Kidney capillary endothelial cell (primary cell): Measurements from ENCODE around the gene TREX2.

Experiments used
- DNase-seq: peaks from one replicate; pipeline ENCODE4 v3.0.0-alpha.2; 2018; ENCODE audit warnings: low spot score

The TREX2 gene

DNA sequence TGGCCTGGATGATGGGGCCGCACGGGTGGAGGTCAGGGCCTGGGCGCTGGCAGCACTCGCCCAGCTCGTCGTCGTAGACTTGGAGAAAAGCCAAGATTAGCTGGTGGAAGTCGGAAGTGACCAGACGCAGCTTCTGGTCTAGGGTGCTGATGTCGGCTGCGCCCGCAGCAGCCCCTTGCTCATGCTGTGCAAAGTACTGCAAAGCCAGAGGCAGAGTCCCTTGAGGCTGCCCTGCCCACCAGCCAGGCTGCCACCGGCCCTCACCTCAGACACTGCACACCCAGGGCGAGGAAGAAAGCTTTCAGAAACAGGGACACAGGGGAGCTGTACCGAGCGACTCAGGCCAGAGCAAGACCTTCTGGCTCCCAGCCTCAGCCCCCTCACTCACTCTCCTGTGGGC is 9.7 kb upstream of the TREX2 start:
- DNase-seq: no peak

DNA sequence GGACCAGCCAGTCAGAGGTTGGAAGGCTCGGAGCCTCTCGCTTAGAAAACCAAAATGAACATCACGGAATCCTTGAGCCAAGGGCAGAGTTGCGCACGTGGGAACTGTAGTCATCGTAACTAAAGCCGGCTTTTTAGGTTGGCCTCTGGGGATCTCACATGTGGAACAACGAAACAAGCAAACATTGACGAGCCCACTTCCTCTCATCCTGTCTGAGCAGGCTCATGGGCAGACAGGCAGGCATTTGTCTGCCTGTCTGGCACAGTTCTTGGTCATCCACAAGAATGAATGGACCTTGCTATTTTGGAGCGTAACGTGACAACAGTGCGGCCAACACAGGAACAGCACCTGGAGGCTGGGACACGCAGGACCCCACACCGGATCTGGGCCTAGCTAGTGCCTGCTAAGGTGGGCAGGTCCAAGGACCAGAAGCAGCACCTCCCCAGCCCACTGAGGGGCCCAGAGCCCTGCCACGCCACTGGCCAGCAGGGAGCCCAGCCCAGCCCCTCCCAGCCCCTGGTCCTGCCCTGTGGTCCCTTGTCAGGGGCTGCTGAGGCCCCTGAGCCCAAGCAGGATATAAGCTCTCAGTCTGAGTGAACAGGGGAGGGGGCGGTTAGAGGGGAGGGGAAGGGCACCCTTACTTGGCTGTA is 9.2 kb upstream of the TREX2 start:
- DNase-seq: no peak

DNA sequence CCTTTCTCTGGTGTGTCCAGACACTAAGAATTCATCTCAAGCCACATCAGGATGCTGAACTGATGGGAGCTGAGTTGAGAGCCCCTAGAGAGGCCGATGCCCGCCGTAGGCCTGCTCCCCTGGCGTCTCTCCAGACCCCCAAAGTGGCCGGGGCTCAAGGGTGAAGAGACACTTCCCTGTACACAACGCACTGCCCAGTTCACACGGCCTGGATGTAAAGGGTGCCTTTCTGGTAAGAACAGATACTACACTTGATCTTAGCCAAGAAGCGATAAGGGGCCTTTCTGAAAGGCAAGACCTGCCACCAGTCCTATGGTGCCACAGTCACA is 5.1 kb upstream of the TREX2 start:
- DNase-seq: no peak

DNA sequence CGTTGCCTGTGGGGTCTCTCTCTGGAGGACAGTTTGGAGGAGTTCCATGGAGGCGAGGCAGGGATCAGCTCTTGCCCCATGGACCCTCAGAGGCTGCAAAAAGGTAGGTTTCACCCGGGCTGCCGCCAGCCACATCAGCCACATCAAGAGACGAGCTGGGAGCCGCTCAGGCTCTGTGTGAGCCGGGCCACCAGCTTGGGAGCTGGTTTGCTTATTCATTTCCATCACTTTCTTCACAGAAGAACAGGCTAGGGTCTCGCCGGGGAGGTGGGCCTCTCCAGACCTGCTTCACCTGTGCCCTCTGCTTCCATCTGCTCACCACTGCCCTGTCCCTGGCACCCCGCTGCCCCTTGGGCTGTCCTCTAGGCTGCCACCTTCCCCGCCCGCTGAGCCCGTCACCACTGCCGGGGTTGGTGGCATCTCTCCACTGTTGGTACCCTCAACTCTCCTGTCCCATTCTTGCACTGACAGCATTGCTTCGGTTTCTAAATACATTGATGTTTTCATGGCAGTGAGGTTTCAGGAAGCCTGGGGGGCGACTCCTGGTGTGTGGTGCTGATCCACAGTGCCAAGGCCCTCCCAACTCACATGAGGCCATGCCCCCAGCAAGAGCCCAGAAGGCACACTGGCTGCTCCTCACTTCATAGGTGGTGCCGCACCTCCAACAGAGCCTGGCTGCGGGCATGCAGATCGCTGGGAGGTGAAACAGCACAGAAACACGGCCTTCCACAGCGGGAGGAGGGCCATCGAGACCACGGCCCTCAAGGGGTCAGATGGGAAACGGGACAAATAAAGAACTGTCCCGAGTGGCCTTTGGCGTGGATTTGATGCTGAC is 4.5 kb upstream of the TREX2 start:
- DNase-seq: no peak

DNA sequence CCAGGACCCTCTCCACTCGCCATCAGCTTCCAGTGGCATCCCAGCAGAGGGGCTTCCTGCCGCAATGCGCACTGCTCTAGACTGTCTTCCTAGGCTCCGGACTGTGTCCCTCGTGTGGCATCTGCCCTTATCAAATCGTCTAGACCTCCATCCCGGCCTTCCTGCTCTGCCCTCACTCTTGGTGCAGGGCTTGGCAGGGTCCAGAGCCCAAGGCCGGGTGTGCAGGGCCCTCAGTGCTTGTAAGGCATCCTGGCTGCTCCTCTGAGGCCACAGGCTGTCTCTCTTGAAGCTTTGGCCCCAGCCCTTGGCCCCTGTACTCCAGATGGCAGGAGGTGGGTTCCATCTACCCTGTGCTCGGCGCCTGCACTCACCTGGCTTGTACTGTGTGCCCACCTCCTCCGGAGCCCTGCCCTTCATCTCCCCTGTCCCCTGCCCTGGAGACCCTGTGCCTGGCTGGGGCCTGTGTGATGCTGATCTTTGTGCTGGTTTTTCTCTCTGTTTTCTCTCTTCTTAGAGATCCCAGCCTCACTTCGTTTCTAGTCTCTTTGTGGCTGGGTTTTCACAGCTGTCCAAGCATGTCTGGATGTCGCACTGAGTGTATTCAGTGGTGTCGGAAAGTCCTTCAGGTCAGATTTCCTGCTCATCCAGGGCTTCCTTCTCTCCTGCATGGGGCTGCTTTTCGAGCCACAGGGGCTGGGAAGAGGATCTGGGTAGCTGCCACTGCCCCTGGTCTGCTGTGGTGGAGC is 3.7 kb upstream of the TREX2 start:
- DNase-seq: no peak

DNA sequence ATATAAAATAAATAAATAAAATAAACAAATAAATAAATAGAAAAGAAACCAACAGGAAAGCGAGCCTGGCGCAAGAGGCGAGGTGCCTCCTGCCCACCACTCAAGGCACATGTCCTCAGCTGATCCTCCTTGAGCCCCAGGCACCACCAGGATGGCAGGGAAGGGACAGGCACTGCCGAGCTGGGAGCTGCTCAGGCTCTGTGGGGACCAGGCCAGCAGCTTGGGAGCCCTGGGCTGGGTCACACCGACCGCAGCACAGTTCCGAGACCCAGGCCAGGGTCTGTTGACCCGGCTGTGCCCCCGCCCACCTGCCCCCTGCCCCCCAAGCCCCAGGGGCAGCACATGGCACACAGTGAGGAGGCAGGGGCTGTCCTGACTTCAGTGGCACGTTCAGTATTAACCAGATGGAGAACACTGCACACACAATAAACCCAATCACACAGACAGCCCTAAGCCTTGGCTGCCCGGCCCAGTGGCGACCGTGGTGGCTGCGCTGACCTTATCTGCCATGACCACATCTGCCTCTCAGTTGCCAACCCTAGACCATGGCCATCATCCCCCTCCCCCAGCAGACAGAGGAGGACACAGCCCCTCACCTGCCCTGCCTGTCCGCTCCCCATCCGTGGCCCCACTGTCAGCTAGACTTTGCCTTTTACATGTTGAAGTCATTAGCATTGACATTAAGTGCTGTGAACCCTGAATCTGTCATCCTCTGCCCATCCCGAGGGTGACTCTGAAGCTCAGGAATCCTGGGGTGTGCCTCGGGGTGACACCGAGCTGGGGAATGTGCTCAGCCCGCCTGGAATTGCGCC is 2.9 kb upstream of the TREX2 start:
- DNase-seq: no peak

DNA sequence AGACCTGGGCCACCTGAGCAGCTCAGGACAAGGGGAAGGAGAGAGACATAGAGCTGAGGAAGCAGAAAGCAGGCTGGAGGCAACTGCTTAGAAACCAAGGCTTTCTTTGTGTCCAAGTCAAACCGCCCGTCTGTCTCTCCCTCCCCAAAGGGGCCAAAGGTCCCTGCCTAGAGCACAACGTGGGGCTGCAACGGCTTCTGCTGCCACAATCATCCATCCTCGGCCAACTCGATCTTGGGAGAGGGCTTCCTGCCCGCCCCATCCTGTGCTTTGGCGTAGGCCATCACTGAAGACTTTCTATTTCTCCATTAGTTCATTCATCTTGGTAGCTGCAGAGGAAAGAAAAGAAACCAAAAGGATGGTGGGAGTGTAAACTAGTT is 1.7 kb upstream of the TREX2 start:
- DNase-seq: no peak

DNA sequence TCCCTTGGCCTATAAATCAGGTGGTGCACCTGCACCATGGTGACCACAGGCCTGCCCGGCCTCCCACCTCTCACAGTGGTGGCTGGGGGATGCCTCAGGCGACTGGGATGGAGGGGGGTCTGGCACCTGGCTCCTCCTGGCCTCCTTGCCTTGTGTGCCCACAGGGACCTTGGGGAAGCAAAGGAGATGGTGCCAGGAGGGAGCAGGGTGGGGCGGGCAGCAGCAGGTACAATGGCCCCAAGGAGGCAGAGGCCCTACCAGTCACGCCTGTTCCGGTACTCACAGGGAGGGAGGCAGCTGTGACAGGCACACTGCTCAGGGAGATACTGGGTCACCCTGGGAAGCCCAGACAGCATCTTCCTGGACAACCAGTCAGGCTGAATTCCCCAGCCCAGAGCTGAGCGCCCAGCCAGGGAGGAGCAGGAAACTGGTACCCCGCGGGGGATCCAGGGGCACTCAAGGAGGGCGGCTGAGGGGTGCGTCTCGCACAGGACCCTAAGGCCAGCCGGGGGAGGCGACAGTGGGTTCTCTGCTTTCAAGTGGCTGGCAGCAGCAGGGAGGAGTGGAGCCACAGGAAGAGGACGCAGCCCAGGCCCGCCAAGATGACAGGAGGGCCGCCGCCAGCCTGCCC is 1.2 kb upstream of the TREX2 start:
- DNase-seq: no peak

DNA sequence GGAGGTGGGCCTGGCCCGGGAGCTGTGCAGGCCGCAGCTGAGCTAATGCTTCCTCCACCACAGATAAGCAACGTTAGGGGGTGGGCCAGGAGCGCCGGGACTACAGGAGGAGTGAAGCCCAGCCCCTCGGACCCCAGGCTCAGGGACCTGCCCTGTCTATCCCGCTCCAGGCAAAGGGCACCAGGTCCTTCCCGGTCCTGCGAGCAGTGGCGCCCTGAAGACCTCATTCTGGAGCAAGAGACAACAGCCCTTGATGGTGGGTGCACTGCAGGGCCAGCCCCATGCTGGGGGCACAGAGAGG is 730 bp upstream of the TREX2 start:
- DNase-seq: no peak

DNA sequence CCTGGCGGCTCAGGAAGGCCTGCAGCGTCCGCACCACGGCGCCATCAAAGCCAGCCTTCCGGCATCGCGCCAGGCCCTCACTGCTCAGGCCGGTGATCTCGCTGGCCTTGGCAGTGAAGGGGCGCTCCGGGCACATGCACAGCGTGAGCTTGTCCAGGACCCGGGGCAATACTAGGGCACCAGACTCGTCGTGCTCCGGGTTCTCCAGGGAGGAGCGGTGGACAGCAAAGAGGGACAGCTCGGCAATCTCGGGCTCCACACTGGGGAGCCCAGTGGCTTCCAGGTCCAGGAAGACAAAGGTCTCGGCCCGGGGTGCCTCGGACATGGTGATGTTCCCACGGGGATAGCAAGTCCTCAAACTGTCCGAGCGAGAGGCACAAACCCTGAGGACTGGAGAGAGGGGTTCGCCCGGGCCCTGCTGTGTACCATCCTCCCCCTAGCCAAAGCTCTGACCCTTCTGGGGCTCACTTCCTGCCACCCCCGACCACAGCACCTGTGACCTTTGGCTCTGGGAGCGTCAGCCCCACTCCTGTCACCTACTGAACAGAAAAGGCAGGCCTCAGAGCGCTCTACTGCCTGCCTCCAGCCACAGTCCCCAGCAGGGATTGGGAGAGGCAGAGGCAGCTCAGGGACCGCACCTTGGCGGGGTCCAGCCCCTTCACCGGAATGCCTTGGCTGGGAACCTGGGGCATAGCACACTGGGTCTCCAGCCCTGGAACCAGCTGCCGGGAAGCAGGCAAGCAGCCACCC is 575 bp downstream of the TREX2 start:
- DNase-seq: no peak

DNA sequence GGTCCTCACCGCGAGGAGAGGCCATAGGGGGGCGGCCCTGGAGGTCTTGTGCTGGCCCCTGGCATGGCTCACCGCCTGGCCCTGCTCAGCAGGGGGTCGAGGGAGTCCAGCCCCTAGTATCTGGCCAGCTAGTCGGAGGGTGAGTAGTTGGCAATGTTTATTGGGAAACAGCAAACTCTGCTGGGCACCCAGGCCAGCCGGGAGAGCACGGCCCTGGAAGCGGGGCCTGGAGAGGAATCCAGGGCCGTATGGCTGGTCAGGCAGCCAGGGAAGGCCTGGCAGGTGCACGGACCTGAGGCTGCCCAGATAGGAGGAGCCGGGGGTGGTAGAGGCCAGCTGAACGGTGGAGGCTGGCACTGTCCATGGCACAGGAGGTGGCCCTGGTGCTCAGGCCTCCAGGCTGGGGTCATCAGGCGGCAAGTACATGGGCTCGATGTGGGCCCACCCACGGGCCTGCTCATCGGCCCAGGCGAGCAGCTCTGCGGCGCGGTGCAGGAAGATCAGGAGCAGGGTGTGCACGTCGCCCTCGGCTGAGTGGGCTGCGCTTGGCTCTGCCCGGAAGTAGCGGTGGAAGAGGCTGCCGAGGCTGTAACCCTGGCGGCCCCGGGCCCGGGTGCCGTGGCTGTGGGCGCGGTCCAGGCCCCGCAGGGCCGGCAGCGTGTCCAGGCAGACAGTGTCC is 1.4 kb downstream of the TREX2 start:
- no peak for DNase-seq

DNA sequence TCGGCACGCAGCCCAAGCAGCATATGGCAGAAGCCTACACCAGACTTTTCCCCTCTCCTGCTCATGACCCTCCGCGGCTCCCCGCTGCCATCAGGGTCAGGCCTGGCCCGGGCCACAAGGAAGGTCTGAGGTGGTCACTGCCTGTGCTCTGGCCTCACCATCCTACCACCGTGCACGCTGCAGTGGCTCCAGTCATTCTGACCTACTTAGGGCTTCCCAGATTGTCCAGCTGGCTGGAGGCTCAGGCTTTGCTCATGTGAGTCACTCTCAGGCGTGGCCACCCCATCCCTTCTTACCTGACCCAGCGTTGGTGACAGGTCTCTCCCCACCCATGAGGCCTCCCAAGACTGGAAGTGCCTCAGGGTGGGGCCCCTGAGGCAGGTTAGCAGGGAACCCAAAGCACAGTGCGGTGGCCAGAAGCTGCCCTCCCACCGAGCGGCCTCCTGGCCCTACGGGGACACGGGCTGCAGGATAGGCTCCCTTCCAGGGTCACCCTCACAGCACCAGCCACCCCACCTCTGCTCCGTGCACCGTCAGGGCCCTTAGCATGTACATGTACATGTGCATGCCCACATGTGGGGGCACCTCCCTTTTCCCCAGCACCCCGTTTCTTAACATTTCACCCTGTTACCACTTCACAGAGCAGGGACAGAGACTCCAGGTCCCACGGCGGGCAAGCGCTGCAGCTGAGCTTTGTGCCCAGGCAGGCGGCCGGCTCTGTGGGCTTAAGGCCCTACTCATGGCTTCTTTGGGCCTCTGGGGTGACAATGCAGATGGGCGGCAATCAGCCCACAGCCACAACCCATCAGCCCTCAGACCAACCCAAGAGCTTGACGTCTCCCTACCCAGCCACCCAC is 2.2 kb downstream of the TREX2 start:
- no peak for DNase-seq

DNA sequence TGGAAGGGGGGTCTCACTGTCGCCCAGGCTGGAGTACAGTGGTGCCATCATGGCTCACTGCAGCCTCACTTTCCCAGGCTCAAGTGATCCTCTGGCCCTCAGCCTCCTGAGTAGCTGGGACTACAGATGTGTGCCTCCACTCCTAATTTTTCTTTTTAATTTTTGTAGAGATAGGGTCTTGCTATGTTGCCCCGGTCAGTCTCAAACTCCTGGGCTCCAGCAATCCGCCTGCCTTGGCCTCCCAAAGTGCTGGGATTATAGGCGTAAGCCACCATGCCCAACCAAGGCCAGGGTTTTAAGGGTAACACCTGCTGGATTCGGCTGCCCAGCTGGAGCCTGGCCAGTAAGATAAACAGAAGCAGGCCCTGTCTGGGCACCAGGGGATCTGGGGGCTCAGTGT is 3.4 kb downstream of the TREX2 start:
- DNase-seq: no peak

DNA sequence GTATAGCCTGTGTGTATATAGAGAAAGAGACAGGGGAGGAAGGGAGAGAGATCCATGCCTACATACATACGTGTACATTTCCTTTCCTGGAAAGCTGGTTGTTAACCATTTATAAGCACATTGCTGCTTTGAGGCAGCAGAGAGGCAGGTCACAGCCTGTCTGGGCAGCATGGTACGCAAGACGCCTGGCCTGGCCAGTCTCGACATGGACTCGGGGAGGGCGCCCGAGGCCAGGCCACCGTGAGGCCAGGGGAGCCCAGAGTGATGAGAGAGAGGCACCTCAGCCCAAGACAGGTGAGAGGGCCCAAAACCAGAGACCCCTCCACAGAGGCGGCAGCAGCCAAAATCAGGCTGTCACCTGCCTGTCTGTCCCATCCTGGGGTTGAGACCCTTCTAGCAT is 3.9 kb downstream of the TREX2 start:
- no peak for DNase-seq

DNA sequence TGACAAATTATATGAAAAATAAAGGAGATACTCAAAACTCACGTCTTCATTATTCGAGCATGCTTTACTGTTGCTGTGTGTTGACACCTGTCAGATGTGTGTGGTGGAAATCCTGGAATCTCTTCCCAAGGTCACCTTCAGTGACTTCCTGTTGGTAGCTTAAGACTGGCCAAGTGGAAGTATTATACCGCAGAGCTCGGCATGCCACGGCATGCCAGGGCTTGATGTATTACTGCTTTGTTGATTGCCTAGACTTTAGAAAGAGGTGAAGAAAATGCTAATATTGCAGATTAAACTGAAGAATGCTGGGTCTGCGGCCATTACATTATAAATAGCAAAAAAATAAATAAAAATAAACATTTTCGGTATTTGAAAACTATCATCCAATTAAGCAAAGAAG is 4.6 kb downstream of the TREX2 start:
- DNase-seq: no peak

DNA sequence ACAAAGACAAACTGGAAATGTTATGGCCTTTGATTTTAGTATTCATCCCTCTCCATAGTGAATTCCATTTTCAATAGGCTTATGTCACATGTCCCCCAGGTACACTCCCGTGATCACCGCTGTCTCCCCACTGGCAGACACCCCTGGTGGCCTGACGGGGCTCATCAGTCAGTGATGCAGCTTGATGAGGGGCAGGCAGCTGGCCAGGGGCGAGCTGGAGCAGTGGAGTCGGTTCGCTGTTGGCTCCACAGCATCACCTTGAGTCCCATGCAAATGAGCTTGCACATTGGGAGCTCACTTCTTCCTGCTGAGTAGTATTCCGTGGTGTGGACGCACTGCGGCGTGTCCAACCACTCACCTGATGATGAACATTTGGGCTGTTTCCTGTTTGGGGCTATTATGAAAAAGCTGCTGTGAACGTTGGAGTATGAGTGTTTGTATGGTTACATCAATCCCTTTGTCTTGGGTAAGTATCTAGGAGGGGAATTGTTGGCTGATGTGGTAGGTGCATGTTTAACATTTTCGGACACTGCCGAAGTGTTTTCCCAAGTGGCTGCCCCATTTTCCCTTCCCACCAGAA is 5.2 kb downstream of the TREX2 start:
- no peak for DNase-seq

DNA sequence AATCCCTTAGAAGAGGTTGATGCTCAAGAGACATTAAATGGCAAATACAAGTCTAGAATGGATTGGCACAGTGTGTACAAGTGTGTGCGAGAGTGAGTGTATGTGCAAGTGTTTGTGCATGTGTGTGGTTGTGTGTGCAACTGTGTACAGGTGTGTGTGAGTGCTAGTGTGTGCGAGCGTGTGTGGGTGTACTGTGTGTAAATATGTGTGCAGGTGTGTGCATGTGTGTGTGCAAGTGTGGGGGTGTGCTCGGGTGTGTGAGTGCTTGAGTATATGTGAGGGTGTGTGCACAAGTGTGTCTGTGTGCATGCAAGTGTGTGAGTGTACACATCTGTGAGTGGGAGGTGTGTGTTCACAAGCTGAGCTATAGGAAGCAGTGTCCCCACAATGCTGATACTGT is 5.9 kb downstream of the TREX2 start:
- DNase-seq: no peak

DNA sequence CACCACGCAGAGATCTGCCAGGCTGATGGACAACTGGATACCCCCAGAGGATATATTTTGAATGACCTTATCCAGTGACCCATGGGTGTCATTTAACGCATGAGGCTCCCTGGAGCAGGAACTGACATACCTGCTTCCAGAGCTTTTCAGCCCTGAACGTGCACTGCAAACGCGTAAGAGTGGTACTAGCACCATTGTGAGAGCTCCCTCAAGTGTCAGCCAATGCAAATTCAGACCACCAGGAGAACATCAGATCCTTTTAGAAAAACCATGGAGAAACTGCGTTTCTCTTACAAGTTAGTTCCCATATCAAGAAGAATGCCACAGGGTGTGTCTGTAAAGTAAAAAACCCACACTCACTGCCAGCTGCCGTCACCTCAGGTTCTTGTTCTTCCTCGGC is 7.3 kb downstream of the TREX2 start:
- DNase-seq: no peak

DNA sequence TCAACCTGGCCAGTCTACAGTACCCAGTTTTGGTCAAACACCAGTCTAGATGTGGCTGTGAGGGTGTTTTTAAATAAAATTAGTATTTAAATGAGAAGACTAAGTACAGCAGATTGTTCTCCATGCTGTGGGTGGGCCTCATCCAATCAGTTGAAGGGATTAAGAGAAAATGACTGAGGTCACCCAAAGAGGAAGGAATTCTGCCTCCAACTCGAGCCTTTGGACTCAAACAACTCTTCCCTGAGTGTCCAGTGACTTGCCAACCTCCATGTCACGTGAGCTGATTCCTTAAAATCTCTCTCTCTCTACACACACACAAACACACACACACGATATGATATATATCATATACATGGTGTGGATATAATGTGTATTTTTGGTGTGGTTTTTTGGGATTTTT is 10.0 kb downstream of the TREX2 start:
- no peak for DNase-seq

DNA sequence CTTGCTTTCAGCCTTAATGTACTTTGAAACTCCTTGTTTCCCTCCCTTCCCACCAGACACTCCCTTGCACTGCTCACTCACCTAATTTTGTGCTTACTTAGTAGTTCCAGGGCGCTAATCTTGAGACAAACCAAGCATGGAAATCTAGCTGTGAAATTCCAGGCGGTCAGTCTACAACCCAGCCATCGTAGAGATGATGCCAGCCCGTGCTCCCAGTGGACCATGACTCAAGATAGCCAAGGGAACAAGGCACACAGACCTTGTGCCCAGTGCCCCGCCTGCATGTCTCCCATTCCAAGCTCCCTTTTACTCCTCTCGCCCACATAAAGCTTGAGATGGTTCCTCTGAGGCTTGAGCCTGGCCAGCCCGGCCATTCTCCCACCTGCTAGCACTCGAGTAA is 11.1 kb downstream of the TREX2 start:
- no peak for DNase-seq
